NK-92 treated with Interleukin-12 subunit alpha and Interleukin-12 subunit beta, amount 100 ng/mL, for 24 hours (cell line): Measurements from ENCODE around the gene TNFAIP8.

Source experiments
- DNase-seq: peaks from one replicate; lab custom pipeline; 2025; lab: John Stamatoyannopoulos, UW

The TNFAIP8 gene

DNA sequence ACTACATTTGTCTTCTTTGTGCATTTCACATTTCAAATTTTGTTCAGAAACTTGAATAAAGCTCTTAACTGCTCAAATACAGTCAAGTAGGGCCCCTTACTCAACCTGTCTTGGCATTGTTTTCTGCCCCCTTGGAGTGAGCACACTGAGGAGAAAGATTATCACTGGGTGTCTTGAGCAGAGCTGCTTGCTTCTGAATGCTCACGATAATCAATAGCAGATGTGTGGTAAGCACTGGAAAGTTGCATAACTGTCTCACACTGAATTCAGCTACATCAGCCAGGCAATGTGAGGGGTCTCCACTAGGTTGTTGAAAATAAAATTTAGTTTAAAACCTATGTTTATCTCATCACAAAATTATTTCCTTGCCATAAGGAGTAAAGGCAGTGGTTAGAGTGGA, 7.8 kb upstream of the TNFAIP8 start:
- no peak for DNase-seq

DNA sequence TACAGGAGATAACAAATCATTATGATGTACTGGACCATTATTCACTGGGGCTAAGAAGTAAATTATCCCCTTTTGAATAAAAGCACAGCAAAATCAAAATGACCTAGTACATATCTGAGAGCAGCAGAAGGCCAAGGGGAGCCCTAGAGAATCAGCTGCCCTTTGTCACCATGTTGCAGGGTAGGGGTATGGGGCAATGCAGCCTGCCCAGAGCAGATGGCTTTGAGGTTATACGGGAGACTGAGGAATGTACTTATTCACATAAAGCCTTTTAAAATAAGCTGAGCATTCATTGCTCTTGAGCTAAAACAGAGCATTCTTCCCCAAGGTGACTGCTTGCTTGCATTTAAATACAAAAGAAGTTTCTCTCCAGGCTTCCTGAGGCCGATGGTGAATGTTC, 2.6 kb upstream of the TNFAIP8 start:
- no peak for DNase-seq

DNA sequence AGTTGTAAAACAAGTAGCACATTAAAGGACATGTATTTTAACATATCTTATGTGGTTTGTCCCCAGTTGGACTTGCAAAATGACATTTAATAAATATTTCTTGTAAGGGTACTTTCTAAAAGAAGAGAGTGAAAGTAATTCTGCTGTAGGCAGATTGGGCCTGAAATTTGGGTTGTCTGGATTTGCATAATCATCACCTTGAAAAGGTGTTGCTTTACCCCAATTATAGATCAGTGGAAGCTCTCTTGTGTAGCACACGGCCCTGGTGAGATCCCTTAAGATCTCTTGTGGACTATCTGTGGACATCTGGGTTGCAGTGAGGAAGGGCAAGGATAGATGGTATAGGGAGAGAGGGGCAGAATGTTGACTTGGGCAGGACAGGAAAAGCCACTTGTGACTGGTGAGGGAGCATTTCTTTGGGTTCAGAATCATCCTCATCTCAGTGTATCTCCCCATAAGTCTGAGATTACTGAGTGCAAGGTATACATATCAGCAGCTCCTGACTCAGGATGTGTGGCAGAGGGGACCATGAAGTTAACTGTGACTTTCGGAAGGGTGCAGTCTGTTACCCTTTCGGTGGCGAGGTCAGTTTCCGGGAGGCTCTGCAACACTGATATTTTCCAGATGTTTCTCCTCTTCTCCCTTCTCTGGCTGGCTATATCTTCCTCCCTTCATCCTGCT, 2.0 kb upstream of the TNFAIP8 start:
- DNase-seq = no peak

DNA sequence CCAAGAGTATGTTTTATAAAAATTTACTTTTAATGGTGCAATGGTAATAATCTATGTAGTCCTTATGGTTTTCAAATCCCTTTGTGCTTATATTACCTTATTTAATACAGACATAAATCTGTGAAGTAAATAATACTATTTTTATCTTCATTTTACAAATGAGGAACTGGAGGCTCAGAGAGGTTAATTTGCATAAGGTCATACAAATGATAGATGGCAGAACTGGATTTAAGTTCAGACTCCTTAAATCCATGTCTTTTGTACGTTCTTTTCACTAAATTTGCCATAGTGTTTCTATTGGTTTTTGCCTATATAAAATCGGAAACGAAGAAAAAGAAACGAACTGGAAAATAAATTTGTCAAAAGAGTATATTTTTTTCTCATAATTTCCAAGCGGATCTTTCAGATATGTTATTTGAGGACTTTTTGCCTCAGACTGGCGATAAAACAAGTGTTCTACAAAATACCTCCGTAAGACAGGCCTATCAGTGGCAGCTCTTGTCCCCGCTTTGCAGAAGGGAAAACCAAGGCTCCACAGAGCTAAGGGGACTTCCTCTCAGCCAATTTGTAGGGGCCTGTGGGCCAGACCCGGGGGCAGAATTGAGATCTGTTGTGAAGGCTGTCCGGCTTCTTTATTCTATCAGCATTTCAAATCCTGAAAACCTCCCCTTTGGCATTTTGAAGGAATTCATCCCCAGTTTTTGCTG, 1.1 kb upstream of the TNFAIP8 start:
- DNase-seq = no peak

DNA sequence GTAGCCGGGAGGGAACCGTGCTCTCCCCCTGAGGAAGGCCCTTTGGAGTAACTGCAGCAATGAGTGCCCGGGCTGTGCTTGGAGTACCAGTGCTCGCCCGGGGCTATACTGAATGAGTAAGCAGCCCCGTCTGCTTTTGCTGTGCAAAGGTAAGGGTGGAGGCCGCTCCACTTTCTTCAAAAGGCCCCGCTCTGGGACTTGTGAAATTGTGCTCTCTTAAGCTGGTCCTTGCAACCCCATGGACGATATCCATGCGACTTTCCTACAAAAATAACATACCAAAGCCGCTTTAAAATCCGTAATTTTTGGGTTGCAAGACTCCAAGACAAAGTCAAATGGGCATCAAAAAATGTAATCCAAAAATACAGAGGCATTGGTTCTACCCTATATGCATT, 578 bp upstream of the TNFAIP8 start:
- no peak for DNase-seq

DNA sequence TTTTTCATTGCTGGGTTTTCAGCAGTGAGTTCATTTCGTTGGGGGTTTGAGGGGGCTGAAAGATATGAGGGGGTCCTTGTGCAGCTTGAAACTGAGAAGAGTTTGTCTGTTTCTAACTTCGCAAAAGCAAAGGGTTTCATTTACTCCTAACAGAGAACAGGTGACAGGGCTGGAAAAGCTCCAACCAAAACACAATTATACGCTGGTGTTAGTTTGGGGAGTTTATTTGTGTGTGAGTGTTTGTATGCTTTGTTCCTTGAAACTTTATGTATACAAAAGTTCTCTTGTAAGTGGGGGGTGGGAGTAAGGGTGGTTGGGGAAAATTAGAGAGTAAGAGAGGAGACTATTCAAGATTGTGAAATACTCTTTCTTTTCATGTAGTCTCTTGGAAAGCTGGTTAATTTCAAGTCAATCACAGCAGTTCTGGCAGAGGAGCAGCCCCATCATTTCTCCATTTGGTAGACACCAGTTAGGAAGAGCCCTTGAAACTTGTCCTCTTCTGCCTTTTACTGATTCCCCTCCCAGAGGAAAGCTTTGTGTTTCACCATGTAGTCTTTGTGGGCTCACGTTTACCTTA, 881 bp downstream of the TNFAIP8 start:
- DNase-seq = no peak

DNA sequence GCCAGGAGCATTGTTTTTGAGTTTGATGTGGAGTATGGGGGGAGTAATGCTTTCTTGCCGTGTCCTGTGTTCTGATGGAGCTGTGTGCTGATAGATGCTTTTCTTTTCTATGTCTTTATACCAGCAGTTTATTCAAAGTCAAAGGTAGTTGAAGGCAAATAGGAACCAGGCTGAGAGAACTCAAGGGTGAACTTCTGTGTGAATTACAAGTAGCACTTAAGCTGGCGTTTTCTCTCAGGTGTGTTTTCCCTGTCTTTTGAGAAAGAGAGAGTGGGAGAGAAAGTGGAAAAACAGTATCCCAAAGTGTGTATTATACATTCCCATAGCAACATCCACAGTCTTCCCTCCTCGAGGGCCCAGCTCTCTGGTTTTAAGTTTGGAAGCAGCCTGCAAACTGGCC, 1.5 kb downstream of the TNFAIP8 start:
- no peak for DNase-seq

DNA sequence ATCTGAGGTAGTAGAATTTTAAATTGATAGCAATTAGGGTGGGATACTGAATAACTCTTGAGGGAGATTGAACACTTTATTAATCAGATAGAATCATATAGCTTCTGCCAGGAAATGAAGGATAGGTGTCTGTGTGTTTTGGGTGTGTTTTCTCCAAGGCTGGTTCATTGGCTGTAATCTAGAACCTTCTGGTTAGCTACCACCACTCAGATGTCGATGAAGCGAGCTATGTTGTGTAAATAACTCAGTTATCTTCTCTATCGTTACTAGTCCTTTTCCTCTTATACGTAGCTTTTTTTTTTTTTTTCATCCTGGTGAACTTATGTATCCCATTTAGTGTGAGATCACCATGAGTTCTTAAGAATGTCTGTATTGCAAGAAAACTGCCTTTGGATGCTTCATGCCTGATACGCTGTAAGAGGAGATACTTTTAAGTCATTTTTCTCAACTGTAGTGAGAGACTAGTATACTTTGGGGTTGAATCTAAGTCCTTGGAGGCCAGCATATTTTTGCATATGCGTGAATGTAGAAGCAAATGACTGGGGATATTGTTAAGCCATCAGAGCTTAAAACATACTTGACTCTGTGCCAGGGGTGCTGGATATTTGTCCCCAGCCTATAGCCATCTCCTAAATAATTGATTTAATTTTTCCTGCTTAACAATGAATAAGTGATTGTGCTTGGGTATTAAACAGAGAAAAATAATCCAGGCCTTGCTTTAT, 2.1 kb downstream of the TNFAIP8 start:
- DNase-seq = no peak

DNA sequence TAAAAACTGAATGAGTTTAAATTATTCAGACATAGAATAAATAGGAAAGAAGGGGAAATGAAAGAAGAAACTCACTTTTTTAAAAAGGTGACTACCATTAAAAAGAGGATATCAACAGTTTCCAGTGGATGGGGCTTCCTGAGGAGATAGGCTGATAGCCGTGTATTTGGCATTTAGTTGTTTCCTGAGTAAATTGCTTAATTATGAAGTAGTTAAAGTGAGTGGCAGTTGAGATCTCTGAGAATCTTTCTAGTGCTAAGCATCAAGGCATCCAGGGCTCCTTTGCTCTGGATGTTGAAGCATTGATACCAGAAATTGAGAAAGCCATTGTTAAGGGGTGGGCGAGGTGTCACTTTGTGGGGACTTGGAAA, 2.7 kb downstream of the TNFAIP8 start:
- DNase-seq = no peak

DNA sequence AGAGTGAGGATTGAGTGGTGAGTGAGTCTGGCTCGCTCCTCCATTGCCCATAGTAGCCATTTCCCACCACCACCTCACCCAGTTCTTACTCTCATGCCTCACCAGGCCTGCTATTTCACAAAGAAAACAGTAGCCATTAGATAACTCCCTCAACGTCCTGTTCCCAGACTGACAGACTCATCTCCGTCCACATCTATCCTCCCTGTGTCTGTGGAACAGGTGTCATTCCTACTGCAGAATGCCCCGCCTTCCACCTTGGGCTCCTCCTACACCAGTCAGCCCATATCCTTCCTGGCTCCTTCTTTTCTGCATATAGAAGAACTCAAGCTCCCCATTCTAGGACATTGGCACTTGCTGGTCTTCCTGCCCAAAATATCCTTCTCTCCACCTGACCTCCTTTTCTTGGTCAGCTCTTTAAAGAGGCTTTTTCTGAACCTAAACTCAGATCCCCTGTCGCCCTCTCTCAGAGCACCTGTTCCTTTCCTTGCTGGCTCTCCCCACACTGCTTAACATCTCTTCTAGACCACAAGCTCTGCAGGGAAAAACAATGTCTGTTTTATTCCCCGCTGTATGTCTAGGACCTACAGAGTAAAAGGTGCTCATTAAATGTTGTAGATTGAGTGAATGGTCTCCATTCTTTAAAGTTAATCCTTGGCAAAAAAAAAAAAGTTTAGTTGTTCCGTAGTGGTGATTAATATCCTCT, 3.2 kb downstream of the TNFAIP8 start:
- DNase-seq = no peak

DNA sequence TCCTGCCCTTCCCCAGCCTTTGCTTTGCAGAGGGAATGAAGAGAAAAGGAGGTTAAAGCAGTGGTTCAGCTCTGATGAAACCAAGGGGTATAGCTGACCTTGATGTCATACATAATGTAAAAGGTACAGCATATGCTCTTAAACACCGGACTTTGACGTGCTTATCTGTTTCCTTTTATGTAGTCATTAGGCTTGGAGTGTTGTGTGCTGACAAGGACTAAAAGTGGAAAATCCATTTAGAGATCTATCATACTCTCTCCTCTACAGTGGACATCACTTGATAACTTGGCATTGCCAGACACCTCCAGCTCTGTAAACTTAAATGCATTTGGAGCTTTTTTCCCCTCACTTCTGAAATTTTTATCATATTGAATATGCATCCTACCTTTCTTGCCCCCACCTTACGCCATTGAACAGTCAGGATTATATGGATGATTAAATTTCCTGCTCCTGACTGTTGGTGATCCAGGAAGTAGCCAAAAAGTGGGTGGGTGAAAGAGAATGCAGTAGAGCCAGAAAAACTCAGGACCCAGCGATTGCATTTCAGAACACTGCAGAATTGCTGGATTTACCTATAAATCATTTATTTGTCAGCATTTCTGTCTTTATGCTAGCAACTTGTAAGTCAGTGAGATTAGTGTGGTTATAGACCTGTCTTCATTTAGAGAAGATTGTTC, 4.1 kb downstream of the TNFAIP8 start:
- DNase-seq = no peak

DNA sequence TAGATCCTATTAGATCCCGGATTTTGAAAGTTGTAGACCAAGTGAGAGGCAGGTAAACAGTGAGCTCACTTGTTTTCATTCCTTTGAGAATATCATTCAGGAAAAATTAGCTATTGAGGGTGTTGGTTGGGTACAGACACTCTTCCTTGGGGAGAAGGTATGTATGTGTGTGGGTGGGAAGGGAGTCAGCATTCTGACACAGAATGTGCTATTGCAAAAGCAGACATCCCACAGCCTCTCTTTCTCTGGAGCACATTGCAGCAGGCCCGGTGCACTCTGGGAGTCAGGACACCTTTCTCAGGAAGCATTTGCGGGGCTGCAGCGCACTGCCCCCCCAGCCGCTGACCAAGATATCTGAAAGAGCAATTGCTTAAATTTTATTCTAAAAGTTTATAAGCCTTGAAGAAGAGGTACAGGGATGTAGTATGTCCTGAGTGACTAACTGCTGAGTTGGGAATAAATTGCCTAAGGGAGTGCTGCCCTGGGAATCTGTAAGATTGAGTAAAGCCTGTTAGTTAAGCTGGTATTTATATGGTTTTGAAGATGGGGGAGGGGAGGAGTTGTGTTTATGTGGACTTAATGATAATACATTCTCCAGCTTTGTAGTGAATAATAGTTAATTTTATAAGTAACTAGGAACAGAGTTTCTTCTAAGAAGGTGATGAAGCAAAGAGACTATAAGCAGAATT, 5.2 kb downstream of the TNFAIP8 start:
- DNase-seq = no peak

DNA sequence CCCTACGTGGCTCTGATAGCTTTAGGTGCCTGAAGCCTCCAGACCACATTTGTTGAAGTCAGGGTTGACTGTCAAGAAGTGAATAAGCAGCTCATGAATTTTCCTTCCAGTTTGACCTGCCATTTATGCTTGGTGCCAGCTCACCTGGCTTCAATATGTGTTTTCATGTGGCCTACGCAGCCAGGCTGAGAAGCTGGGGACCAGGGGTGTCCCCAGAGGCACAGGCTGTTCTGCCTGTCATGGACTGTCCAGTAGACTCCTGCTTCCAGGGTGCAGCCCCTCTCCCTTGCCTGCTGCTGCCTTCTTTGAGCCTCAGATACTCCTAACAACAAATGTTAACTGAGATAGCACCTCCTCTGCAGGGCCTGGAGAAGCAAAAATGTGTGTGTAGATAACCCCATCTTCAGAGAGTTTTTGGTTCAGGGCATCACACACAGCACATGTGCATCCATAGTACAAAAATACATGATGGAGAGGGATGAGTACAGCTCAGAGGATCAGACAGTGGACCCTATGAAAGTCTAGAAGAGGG, 5.8 kb downstream of the TNFAIP8 start:
- DNase-seq = no peak

DNA sequence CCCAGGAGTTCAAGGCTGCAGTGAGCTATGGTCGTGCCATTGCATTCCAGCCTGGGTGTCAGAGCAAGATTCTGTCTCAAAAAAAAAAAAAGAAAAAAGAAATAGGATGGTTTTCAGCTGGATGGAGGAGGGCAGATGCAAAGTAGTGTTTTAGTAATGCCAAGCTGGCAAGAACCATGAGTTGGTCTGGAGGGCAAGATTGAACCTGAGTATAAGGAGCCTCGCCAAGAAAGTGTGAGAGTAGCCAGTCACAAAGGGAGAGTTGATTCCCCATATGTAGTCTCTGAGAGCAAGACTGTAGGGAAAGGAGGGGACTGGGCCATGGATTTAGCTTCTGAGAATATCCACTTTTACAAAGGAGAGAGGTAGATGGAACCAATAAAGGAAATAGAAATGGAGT, 6.9 kb downstream of the TNFAIP8 start:
- DNase-seq = no peak

DNA sequence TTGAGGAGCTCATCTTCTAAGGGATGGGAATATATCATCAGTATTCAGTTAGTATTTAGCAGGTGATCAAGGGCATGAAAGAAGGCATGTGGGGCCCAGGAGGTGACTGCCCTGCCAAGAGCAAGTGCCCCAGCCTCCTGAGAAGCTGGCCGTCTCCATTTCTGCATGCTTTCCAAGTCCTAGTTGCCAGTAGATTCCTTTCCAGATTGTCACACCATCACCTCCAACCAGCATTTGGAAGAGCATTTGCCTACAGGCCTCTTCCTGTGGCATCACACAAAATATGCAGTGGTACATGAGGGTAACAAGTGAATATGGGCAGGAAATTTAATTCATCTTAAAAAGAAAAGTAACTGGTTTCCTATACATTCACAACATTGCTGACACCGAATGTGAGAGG, 7.5 kb downstream of the TNFAIP8 start:
- DNase-seq = no peak

DNA sequence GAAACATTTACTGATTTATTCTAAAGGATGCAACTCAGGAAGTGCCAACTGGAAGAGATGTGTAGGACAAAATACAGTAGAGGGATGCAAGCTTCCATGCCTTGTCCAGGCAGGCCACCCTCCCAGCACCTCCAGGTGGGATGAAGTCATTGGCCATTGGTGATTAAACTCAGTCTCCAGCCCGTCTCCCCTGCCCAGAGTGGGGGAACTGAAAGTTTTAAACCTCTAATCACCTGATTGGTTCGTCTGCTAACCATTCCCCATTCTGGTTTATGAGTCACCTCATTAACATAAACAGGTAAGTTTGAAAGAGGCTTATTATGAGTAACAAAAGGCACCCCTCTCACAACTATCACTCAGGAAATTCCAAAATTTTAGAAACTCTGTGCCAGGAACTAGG, 8.1 kb downstream of the TNFAIP8 start:
- no peak for DNase-seq

DNA sequence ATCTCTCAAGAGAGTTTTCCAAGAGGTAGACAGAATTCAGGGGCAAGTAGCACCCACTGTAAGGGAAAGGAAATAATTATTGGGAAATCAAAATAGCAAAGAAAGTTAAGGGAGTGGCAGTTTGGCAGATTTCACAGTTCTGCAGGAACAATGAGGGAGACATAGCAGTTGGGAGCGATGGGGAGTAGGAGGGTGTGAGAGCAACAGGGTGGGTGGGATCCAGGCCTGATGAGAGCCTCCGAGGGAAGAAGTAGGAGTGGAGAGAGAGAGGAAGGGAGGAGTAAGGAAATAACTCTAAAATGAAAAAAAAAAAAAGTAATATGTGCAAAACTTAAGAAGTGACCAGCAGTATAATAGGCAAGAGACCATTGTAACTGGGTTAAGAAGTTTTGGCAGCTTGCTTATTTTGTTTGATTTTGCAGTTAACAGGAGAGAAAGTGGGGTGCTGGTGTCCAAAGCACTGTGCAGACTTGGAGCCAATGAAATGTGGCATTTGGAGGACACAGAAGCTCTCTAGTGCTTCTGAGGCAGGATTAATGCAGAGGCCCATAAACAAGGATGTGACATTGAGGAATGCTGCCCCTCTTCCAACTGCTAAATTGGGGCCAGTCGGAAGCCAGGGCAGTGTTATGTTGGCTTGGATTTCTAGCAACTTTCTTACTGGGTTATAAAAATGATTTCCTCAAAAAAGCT, 10.2 kb downstream of the TNFAIP8 start:
- no peak for DNase-seq

DNA sequence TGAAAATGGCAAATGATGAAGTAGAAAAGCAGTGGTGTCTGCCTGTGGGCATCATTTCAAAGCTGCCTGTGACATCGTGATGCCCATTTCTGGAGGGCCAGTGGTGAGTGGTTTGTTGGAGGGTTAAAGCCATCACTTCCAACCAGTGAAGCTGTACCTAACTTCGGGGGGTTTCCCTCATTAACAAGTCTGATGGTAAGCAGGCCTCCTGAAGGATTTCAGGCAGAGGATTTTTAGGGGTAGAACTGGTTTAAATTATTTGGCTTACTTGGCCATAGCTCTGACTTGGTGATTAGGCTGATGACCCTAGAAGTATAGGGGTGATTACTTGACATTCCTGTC, 10.7 kb downstream of the TNFAIP8 start:
- DNase-seq = no peak

DNA sequence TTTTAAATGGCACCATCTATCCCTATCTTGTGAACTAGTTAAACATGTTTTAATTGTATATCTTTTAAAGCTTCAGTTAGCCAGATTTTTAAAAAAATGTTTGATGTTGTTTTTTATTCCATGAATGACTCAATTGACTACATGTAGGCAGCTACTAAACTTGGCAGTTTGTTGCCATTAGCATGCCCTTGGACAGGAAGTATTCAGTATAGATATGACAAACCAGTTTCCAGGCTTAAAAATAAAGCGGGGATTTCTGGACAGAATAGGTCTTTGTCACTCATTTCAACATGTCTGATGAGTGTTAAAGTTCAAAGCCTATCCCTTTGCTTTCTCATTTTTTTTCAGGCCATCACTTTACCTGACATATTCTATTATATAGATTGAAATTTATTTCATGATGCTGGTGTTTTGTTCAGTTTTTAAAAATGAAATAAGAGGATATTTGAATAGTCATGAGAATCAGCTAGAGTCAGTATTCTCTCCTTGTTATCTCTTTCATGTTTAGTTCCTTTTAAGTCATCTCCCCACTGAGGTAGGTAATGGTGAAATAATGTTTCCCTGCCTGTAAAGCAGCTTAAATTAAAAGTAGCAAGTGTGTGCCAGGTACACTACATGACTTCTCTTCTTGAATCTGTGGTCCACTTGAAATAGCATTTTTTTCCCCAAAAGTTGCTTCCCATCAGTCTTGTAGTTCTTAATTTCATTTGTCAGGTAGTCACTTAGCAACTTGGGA, 11.9 kb downstream of the TNFAIP8 start:
- DNase-seq = no peak

DNA sequence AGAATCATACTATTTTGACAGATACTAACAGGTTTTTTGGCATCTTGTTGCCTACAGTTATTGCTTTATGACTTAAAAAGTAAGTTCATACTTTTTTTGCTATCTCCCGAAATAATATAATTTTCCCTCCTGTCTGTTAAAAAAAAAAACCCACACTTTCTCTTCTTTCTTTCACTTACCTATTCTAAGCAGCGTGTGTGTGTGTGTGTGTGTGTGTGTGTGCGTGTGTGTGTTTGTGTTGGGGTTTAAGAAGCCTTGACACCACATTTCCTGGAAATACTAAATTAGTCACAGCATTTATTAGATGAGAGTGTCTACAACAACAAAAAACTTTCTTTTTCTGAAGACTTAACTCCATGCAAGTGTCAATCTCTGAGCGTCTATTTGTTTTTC, 12.4 kb downstream of the TNFAIP8 start:
- DNase-seq = peak; percentile 10
